Neural cell (in vitro differentiated cells): ENCODE results near the gene ICAM2. TPM values are rescaled to one million over a fixed set of nuclear protein-coding genes. Genes with fewer than 3 reads are reported as not detected.

Experiments
- H2AFZ ChIP-seq: fragments of 200-600, 300-800 bp; sonication (generic), shearing (Covaris generic); 2 replicates; pipeline ENCODE4 v1.6.0; 2014; ENCODE audit warnings: low read depth, mild to moderate bottlenecking, antibody characterized with exemption, low read length, moderate library complexity
- H3F3A ChIP-seq: fragments of 200-600 bp; shearing (Covaris generic); 2 replicates; pipeline ENCODE4 v1.6.1; 2016; ENCODE audit warnings: mild to moderate bottlenecking, moderate library complexity, mixed read lengths, antibody characterized with exemption, low read length; ENCODE audit not compliant: insufficient read depth, poor library complexity, severe bottlenecking
- H3K27ac ChIP-seq: fragments of 200-600, 300-800 bp; sonication (generic), shearing (Covaris generic); 2 replicates; pipeline ENCODE4 v1.5.1; 2014; ENCODE audit warnings: mild to moderate bottlenecking, low read length, moderate library complexity
- H3K27me3 ChIP-seq: fragments of 300-800, 200-600 bp; sonication (generic), shearing (Covaris generic); 2 replicates; pipeline ENCODE4 v1.6.0; 2014; ENCODE audit warnings: mild to moderate bottlenecking, low read depth, low read length, moderate library complexity; ENCODE audit not compliant: insufficient read depth
- H3K36me3 ChIP-seq: fragments of 300-800, 200-600 bp; sonication (generic), shearing (Covaris generic); 2 replicates; pipeline ENCODE4 v1.5.1; 2014; ENCODE audit warnings: mild to moderate bottlenecking, antibody characterized with exemption, low read length, moderate library complexity; ENCODE audit not compliant: insufficient read depth
- H3K4me2 ChIP-seq: fragments of 300-800, 200-600 bp; sonication (generic), shearing (Covaris generic); 2 replicates; pipeline ENCODE4 v1.6.0; 2014; ENCODE audit warnings: mild to moderate bottlenecking, low read length
- H3K4me3 ChIP-seq: fragments of 300-800, 200-600 bp; sonication (generic), shearing (Covaris generic); 2 replicates; pipeline ENCODE4 v1.5.1; 2014; ENCODE audit warnings: mild to moderate bottlenecking, low read length, moderate library complexity
- H3K79me2 ChIP-seq: fragments of 200-600 bp; shearing (Covaris generic); replicated peaks from 2 replicates; pipeline ENCODE4 v1.6.0; 2014; ENCODE audit warnings: mild to moderate bottlenecking, low read length, moderate library complexity; ENCODE audit not compliant: insufficient read depth
- H3K9ac ChIP-seq: fragments of 300-800, 200-600 bp; sonication (generic), shearing (Covaris generic); 2 replicates; pipeline ENCODE4 v1.6.1; 2016; ENCODE audit warnings: mild to moderate bottlenecking, low read length, mixed read lengths
- H3K9me2 ChIP-seq: fragments of 200-600 bp; shearing (Covaris generic); 2 replicates; pipeline ENCODE4 v1.6.1; 2016; ENCODE audit warnings: mild to moderate bottlenecking, low read length, mixed read lengths; ENCODE audit not compliant: insufficient read depth
- H3K9me3 ChIP-seq: fragments of 200-600, 300-800 bp; sonication (generic), shearing (Covaris generic); 2 replicates; pipeline ENCODE4 v1.6.1; 2016; ENCODE audit warnings: mild to moderate bottlenecking, mixed run types, low read length, moderate library complexity, mixed read lengths
- H4K20me1 ChIP-seq: fragments of 200-600 bp; shearing (Covaris generic); 2 replicates; pipeline ENCODE4 v1.6.1; 2016; ENCODE audit warnings: mild to moderate bottlenecking, mixed run types; ENCODE audit not compliant: insufficient read depth
- EP300 ChIP-seq: fragments of 450-650 bp; conservative IDR thresholded peaks from 2 replicates; pipeline ENCODE4 v1.6.1; 2014; ENCODE audit warnings: antibody characterized with exemption, mild to moderate bottlenecking, moderate library complexity; ENCODE audit not compliant: poor library complexity, severe bottlenecking
- EZH2 ChIP-seq: fragments of 200-600, 300-800 bp; shearing (Covaris generic), sonication (generic); IDR thresholded peaks from 2 replicates; pipeline ENCODE4 v1.6.1; 2014; ENCODE audit warnings: antibody characterized with exemption, low read length, borderline replicate concordance, mild to moderate bottlenecking; ENCODE audit not compliant: insufficient read depth, poor library complexity, severe bottlenecking
- MXI1 ChIP-seq: fragments of 450-650 bp; conservative IDR thresholded peaks from 2 replicates; pipeline ENCODE4 v1.6.1; 2014; ENCODE audit warnings: antibody characterized with exemption, mild to moderate bottlenecking; ENCODE audit not compliant: poor library complexity, severe bottlenecking
- POLR2AphosphoS5 ChIP-seq: IDR thresholded peaks from 2 replicates; pipeline ENCODE4 v1.6.1; 2012
- RAD21 ChIP-seq: fragments of 450-650 bp; conservative IDR thresholded peaks from 2 replicates; pipeline ENCODE4 v1.6.1; 2014; ENCODE audit warnings: antibody characterized with exemption, mild to moderate bottlenecking, moderate library complexity
- SMC3 ChIP-seq: fragments of 450-650 bp; conservative IDR thresholded peaks from 2 replicates; pipeline ENCODE4 v1.6.1; 2014; ENCODE audit warnings: antibody characterized with exemption, mild to moderate bottlenecking, moderate library complexity; ENCODE audit not compliant: poor library complexity
- TAF1 ChIP-seq: IDR thresholded peaks from 2 replicates; pipeline ENCODE4 v1.6.1; 2012; ENCODE audit warnings: low read depth
- polyA plus RNA-seq: library from polyadenylated mRNA; depleted of rRNA; stranded (reverse); fragments of >200 nt; gene quantifications from 2 replicates; pipeline ENCODE4 v1.2.3, GENCODE V29; 2014
- TF ChIP-seq, protein P1 (sequence below): IDR thresholded peaks from 2 replicates; pipeline ENCODE4 v1.6.1; 2012; ENCODE audit warnings: borderline replicate concordance
- TF ChIP-seq, protein P2 (sequence below): fragments of 450-650 bp; IDR thresholded peaks from 2 replicates; pipeline ENCODE4 v1.5.1; 2014; ENCODE audit warnings: antibody characterized with exemption, mild to moderate bottlenecking, moderate library complexity; ENCODE audit not compliant: poor library complexity, severe bottlenecking

ICAM2 gene
- polyA plus RNA-seq, 1 donor from 2014 or later = not detected

GRCh38 chr17:64060331-64060730 is 39.9 kb upstream of the ICAM2 start:
- Histone ChIP-seq H3K36me3 (no peaks in the 10 kb centered on the region), H3K27me3 (no peaks in the 10 kb centered on the region), H3K9me3 (no peaks in the 10 kb centered on the region), H3K4me2 (no peak overlapping the region), H2AFZ (no peak overlapping the region), H3K9ac (no peak overlapping the region), H3K27ac (no peak overlapping the region), H3K4me3 (no peak overlapping the region), H3F3A (no peaks in the 10 kb centered on the region), H4K20me1 (no peaks in the 10 kb centered on the region), H3K79me2 (no peaks in the 10 kb centered on the region), H3K9me2 (no peaks in the 10 kb centered on the region)
- no peak for TF ChIP-seq TAF1
- no peak for TF ChIP-seq POLR2AphosphoS5
- no peak for TF ChIP-seq MXI1
- TF ChIP-seq EZH2 = no peak
- TF ChIP-seq, protein P1, sequence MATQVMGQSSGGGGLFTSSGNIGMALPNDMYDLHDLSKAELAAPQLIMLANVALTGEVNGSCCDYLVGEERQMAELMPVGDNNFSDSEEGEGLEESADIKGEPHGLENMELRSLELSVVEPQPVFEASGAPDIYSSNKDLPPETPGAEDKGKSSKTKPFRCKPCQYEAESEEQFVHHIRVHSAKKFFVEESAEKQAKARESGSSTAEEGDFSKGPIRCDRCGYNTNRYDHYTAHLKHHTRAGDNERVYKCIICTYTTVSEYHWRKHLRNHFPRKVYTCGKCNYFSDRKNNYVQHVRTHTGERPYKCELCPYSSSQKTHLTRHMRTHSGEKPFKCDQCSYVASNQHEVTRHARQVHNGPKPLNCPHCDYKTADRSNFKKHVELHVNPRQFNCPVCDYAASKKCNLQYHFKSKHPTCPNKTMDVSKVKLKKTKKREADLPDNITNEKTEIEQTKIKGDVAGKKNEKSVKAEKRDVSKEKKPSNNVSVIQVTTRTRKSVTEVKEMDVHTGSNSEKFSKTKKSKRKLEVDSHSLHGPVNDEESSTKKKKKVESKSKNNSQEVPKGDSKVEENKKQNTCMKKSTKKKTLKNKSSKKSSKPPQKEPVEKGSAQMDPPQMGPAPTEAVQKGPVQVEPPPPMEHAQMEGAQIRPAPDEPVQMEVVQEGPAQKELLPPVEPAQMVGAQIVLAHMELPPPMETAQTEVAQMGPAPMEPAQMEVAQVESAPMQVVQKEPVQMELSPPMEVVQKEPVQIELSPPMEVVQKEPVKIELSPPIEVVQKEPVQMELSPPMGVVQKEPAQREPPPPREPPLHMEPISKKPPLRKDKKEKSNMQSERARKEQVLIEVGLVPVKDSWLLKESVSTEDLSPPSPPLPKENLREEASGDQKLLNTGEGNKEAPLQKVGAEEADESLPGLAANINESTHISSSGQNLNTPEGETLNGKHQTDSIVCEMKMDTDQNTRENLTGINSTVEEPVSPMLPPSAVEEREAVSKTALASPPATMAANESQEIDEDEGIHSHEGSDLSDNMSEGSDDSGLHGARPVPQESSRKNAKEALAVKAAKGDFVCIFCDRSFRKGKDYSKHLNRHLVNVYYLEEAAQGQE = no peak
- TF ChIP-seq RAD21 = no peak
- TF ChIP-seq, protein P2, sequence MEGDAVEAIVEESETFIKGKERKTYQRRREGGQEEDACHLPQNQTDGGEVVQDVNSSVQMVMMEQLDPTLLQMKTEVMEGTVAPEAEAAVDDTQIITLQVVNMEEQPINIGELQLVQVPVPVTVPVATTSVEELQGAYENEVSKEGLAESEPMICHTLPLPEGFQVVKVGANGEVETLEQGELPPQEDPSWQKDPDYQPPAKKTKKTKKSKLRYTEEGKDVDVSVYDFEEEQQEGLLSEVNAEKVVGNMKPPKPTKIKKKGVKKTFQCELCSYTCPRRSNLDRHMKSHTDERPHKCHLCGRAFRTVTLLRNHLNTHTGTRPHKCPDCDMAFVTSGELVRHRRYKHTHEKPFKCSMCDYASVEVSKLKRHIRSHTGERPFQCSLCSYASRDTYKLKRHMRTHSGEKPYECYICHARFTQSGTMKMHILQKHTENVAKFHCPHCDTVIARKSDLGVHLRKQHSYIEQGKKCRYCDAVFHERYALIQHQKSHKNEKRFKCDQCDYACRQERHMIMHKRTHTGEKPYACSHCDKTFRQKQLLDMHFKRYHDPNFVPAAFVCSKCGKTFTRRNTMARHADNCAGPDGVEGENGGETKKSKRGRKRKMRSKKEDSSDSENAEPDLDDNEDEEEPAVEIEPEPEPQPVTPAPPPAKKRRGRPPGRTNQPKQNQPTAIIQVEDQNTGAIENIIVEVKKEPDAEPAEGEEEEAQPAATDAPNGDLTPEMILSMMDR = no peak
- TF ChIP-seq SMC3 = no peak
- no peak for TF ChIP-seq EP300

GRCh38 chr17:64059756-64060155 is 39.3 kb upstream of the ICAM2 start:
- no peak overlapping the region for H3K4me3 ChIP-seq

More at GRCh38 chr17:64059756-64060155, 39.3 kb upstream of the ICAM2 start:
- H3K9me2 ChIP-seq = no peaks in the 10 kb centered on the region
- H3K36me3 ChIP-seq = no peaks in the 10 kb centered on the region
- H3K9ac ChIP-seq = no peak overlapping the region
- TF ChIP-seq, protein P2 = no peak
- no peak for TF ChIP-seq POLR2AphosphoS5
- no peak for TF ChIP-seq EZH2
- TF ChIP-seq EP300 = no peak
- TF ChIP-seq SMC3 = no peak
- no peak for TF ChIP-seq TAF1
- TF ChIP-seq, protein P1 = no peak
- no peak for TF ChIP-seq MXI1
- TF ChIP-seq RAD21 = no peak
- H3K27me3 ChIP-seq = no peaks in the 10 kb centered on the region
- H3K27ac ChIP-seq = no peak overlapping the region
- H3K4me2 ChIP-seq = no peak overlapping the region
- H3F3A ChIP-seq = no peaks in the 10 kb centered on the region
- H4K20me1 ChIP-seq = no peaks in the 10 kb centered on the region
- no peaks in the 10 kb centered on the region for H3K79me2 ChIP-seq
- H3K9me3 ChIP-seq = no peaks in the 10 kb centered on the region
- no peak overlapping the region for H2AFZ ChIP-seq
